Left cardiac atrium (tissue), 2 donors: ENCODE measurements around the gene EFHC2. TPM values are rescaled to one million over a fixed set of nuclear protein-coding genes. Genes with fewer than 3 reads are reported as not detected.

ENCODE experiments used
- total RNA-seq, 2 donors: library from RNA; stranded (reverse); fragmentation: NEBNext Ultra II Directional; extraction: Animal tissue kit (Norgen Biotek cat#: 25700); gene quantifications; one replicate each; pipeline ENCODE4 v1.2.1, GENCODE V29; 2021
- donor health status: DM: no; HTN: yes; CAD: no; lungs with severe emphysema.
- donor health status: DM: yes; HTN: yes; CAD: no.

The EFHC2 gene
- total RNA-seq, 2 donors from 2014 or later: 5.1 to 6.4 TPM

Other genes with a start within 250 kb of the EFHC2 start
- 10 to 100 TPM; 18.9 to 21.0 TPM for gene FUNDC1, start 199.2 kb upstream of the EFHC2 start, total RNA-seq